ENCODE results near the gene MACROH2A2. TPM values are rescaled to one million over a fixed set of nuclear protein-coding genes. Genes with fewer than 3 reads are reported as not detected.
"Not testable (repeated sequence)": the region's sequence is repeated elsewhere in the genome, so short reads cannot be mapped to it uniquely, and the experiment has no call there.

MACROH2A2 gene
- total RNA-seq, 1 donor, result 3.9 TPM

- DNase-seq (ENCODE audit: low read depth), result no peak
- TF ChIP-seq CTCF (IDR thresholded peaks at IDR 0.05; ENCODE audit: insufficient read depth, low read depth, low read length), result no peak
Measured at GRCh38 chr10:70120417-70120816, 67.8 kb downstream of the MACROH2A2 start.

GRCh38 chr10:70121281-70121949, 68.8 kb downstream of the MACROH2A2 start:
- no peak for TF ChIP-seq CTCF (IDR thresholded peaks at IDR 0.05; ENCODE audit: insufficient read depth, low read depth, low read length)
- no peak for DNase-seq (ENCODE audit: low read depth)
- no peak overlapping the region for H3K4me3 ChIP-seq (ENCODE audit: low read depth, low read length)

More at GRCh38 chr10:70120417-70120816, 67.8 kb downstream of the MACROH2A2 start:
- H3K4me3 ChIP-seq (ENCODE audit: low read depth, low read length), result no peak overlapping the region

- TF ChIP-seq CTCF (IDR thresholded peaks at IDR 0.05; ENCODE audit: insufficient read depth, low read depth, low read length), result no peak
- DNase-seq (ENCODE audit: low read depth), result peak; percentile 46
- no peak overlapping the region for H3K4me3 ChIP-seq (ENCODE audit: low read depth, low read length)
Measured at GRCh38 chr10:70122742-70123141, 70.1 kb downstream of the MACROH2A2 start.

GRCh38 chr10:70123166-70123565, 70.5 kb downstream of the MACROH2A2 start:
- DNase-seq (ENCODE audit: low read depth); H3K4me3 ChIP-seq (ENCODE audit: low read depth, low read length): not testable (repeated sequence)

- no peak overlapping the region for H3K4me3 ChIP-seq (ENCODE audit: low read depth, low read length)
- no peak for DNase-seq (ENCODE audit: low read depth)
- TF ChIP-seq CTCF (IDR thresholded peaks at IDR 0.05; ENCODE audit: insufficient read depth, low read depth, low read length), result no peak
Measured at GRCh38 chr10:70123817-70124216, 71.2 kb downstream of the MACROH2A2 start.

- H3K4me3 ChIP-seq (ENCODE audit: low read depth, low read length), result no peak overlapping the region
- no peak for DNase-seq (ENCODE audit: low read depth)
- no peak for TF ChIP-seq CTCF (IDR thresholded peaks at IDR 0.05; ENCODE audit: insufficient read depth, low read depth, low read length)
Measured at GRCh38 chr10:70124415-70124814, 71.8 kb downstream of the MACROH2A2 start.

- DNase-seq (ENCODE audit: low read depth), result no peak
Measured at GRCh38 chr10:70124918-70125317, 72.3 kb downstream of the MACROH2A2 start.

More at GRCh38 chr10:70124918-70125317, 72.3 kb downstream of the MACROH2A2 start:
- TF ChIP-seq CTCF (IDR thresholded peaks at IDR 0.05; ENCODE audit: insufficient read depth, low read depth, low read length), result no peak
- H3K4me3 ChIP-seq (ENCODE audit: low read depth, low read length), result no peak overlapping the region
